Right kidney (tissue), 1 donor: Measurements from ENCODE around the gene CDK16.

Experiments
- DNase-seq: peaks from one replicate; pipeline ENCODE4 v3.0.0-alpha.2; 2016

CDK16 gene

DNA sequence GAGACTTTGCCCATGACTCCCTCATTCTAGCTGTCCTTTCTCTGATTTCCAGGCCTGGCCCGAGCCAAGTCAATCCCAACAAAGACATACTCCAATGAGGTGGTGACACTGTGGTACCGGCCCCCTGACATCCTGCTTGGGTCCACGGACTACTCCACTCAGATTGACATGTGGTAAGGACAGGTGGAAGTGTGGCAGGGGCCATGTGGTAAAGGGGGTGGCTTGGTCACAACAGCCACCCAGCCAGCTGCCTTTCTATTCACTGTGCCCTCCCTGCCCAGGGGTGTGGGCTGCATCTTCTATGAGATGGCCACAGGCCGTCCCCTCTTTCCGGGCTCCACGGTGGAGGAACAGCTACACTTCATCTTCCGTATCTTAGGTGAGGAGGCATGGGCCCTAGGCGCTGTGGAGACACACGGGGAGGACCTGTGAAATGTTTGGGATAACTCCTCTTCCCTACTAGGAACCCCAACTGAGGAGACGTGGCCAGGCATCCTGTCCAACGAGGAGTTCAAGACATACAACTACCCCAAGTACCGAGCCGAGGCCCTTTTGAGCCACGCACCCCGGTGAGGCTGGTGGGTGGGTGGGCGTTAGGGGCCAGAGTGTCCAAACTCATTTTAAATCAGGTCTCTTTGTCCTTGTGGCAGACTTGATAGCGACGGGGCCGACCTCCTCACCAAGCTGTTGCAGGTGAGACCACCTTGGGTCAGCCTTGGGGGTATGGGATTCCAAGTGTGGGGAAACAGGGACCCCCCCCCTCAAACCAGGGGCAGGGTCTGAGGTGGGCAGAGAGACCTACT is 8.3 kb downstream of the CDK16 start:
- DNase-seq = no peak

DNA sequence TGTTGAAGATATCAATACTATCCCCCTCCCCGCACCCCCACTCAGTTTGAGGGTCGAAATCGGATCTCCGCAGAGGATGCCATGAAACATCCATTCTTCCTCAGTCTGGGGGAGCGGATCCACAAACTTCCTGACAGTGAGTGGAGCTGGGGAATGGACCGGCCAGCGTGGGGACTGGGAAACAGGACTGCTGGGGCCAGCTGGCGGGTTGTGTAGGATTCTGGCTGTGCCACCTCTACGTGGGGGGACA is 8.8 kb downstream of the CDK16 start:
- DNase-seq = no peak

DNA sequence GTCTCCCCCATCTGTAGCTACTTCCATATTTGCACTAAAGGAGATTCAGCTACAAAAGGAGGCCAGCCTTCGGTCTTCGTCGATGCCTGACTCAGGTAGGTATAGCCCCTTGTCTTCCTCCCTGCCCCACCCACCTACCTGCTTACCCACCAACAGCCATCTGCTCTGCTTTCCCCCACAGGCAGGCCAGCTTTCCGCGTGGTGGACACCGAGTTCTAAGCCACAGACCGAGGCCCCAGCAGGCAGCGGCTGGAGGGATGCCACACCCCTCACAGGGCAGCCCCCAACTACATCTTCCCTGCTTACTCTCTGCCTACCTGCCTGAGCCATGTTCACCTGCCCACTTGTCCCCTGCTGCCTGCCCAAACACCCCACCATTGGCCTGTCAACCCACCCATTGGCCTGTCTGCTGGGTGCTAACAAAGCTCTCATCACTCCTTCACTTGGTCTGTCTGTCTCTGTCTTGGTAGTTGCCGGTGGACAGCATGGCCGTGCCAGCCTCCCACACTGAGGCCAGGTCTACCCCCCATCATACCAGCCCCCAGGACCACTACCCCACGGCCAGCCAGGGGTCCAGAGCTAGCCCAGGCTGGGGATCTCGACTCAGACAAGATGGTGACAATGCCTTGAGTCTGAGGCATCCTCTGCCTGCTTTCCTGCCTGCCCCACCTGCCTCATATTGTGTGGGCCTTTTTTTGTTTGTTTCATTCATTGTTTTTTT is 10.2 kb downstream of the CDK16 start:
- no peak for DNase-seq

DNA sequence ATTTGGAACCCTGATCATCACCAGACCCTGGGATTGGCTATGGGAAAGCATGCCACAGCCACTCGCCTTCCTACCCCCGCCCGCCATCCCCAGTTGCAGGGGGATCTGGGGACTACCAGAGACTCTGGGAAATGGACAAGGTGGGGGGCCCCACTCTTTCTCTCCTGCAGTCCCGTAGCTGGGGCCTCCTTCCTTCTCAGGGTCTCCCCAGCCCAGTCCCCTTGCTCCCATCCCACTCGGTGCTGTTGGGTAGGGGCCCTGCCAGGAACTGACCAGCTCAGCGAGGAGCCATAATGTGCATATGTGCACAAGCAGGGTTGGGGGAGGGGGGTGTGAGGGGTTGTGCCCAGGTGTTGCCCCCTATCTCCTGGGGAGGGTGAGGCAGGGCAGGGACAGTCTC is 10.9 kb downstream of the CDK16 start:
- DNase-seq = no peak

DNA sequence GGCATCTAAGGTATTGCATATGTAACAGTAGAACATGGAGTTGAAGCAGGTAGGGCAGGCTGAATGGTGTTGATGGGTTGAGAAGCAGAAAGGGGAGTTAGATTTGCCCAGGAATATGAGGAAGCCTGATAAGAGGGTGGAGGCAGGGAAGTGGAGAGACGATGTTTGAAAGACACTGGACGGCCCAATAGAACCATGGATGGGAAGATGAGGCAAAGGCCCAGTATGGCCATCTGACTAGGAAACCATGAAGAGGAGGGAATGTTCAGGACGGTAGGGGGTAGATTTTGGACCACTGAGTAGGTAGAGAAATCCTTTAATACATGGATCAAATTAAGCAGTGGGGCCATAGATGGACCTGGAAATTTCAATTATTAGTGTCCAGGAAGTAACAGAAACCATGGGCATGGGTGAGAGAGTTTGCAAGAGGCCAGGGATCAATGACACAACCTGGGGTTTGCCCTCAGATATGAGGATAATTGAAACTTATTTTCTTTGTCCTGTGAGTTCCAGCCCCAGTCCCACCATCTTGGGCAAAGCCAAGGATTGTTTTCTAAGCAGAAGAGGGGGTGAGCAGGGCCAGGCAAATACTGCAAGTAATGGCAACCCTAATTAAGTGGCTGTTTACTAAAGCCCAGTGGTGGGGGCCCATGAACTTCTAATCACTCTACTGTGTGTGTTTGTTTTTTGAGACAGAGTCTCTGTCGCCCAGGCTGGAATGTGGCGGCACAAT is 11.8 kb downstream of the CDK16 start:
- no peak for DNase-seq

DNA sequence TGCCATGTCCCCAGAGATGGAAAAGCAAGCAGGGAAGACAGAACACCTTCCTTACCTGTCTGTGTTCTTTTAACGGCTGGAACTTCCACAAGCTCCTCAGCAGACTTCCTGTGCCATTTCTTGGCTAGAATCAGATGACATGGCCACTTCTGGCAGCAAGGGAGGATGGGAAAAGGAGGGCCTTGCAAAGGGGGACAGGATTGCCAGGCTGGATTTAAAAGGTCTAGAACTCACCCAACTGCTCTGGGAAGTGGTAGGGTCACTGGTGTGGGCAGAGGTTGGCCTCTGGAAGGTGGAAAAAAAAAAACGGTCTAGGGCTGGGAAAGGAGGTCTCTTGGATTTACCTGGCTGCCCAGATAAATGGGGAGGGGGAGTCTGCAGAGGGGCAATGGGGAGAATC is 12.7 kb downstream of the CDK16 start:
- no peak for DNase-seq

DNA sequence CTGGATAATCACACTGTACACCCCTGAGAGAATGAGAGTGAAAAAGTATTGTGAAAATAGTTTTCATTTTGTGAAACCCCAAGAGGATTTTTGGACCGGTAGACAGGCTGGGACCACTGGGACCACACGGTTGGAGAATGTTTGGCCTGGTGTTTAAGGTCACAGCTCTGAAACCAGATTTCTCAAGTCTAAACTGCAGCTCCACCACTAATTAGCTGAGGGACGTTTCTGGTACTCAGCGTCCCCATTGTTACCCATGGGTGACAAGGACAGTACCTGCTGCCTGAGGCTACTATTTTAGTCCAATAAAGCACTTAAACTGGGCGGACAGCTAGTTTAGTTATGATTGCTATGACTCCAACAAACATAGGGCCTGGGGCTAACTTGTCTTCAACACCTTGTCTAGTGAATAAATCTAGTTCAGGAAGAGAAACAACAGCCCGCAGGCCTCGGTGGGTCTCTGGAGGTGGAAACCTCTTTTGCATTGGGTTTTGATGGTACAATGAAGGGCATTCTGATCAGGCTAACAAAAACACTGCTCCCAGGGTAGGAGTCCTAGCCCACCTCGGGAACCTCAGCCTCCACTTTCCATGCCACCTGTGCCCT is 13.8 kb downstream of the CDK16 start:
- DNase-seq = no peak

DNA sequence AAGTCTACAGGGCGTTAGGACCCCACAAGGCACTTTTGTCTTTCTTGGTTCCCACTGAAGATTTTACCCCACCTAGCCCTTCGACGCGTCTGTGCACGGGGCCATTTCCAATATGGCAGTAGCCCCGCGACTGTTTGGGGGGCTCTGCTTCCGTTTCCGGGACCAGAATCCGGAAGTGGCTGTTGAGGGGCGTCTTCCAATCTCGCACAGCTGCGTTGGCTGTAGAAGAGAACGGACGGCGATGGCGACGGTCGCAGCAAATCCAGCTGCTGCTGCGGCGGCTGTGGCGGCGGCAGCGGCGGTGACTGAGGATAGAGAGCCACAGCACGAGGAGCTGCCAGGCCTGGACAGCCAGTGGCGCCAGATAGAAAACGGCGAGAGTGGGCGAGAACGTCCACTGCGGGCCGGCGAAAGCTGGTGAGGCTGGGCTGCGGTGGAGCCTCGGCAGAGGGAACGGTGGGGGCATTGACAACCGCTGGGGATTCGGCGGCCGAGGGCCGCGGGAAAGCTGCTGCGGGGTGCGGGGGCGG is 14.4 kb downstream of the CDK16 start, which contains the start of gene USP11:
Gene USP11 (plus strand): TSS at position 207 of the 530 bp plus-strand sequence. CDS start 35 bp downstream, at position 242.
- DNase-seq = peak; percentile 67

DNA sequence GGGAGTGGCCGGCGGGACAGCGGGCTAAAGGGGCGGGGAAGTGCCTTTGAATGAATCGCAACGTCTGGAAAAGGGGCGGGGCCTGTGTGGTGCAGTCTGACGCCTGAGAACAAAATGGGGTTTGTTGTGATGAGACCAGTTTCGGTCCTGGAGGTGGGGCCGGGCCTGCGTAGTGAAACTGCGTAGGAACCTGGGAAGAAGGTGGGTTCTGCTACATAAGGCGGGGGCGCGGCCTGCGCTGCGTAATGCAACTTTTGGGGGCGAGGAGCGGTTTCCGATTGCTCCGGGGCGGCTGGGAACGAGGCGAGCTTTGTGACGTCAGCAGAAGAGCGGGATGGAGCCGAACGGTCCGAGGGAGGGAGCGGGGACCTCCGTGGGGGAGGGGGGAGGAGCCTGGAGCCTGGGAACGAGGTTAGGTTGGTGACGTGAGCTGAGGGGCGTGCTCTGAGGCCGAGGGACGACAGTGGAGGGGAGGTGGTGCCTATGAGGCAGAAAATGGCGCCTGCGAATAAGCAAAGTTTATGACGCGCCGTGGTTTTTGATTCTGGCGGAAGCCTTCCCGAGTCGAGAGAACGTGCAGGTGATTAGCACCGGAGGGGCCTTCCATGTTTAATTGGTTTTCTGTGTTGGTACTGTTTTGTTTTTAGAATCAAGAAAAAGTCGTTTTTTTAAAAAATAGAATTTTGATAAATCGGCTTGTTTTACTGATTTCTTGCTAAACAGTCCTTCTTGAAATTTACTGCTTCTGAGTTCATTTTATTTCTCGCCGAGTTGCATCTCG is 15.0 kb downstream of the CDK16 start:
- peak; percentile 84 for DNase-seq

DNA sequence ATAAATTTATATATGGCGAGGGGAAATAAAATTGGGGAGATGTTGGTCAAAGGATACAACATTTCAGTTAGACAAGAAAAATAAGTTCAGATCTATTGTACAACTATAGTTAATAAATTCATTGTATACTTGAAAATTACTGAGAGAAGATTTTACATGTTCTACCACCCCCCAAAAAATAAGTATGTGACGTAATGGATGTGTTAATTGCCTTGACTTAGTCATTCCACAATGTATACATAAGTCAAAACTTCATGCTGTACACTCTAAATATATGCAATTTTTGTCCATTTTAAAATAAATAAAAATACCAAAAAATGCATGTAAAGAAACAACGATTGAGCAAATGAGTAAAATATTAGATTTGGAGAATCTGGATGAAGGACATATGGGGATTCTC is 16.1 kb downstream of the CDK16 start:
- no peak for DNase-seq

DNA sequence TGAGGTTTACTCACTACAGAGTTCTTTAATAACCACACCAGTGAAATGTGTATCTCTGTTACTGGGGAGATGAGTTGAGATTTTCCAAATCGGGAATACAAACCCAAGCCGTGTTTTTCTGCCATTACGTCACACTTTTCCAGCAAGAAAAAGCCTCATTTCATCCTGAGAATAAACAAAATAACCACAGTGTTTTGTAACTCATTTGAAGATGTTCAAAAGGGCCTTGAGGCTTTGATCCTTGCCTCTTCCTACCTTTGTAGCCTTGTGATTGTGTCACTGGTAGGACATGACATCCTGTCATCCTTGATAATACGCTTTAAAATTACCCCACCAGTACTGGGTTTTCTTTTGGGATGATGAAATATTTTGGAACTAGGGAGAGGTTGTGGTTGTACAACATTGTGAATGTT is 17.2 kb downstream of the CDK16 start:
- no peak for DNase-seq

DNA sequence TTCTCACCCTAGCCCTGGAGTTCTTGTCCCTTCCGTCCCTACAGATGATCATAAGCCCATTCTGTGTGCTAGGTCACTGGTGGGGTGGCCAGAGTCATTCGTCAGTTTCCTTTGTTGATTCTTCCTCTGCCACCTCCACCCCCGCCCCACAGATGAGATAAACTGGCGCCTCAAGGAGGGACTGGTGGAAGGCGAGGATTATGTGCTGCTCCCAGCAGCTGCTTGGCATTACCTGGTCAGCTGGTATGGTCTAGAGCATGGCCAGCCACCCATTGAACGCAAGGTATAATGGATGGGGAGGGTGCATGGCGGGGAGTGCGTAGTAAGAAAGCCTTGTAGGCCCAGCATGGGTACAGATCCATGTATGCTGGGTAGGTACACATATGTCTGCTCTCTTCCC is 20.7 kb downstream of the CDK16 start:
- DNase-seq = no peak

DNA sequence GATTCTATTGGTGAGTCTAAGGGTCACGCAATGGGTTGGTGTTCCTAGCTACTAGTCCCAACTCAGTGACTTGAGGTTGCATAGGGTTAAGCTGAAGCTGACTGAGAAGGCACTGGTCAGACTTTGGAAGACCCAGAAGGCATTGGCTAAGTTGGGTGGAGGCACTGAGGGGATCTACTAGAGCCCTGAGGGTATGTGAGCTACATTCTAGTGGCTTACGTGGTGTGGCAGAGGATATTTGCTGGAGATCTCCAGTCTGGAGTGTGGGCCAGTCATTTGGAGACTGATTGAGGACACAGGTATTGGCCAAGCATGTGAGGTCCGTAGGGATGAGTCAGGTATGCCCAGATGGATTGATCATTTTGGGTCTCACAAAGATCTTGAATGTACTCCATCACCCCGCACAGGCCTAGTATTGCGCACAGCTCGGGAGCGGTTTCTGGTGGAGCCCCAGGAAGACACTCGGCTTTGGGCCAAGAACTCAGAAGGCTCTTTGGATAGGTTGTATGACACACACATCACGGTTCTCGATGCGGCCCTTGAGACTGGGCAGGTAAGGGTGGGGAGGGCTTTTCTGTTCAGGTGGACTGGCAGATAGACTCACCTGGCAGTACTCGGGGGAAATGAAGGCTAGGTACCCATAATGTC is 21.5 kb downstream of the CDK16 start:
- no peak for DNase-seq

DNA sequence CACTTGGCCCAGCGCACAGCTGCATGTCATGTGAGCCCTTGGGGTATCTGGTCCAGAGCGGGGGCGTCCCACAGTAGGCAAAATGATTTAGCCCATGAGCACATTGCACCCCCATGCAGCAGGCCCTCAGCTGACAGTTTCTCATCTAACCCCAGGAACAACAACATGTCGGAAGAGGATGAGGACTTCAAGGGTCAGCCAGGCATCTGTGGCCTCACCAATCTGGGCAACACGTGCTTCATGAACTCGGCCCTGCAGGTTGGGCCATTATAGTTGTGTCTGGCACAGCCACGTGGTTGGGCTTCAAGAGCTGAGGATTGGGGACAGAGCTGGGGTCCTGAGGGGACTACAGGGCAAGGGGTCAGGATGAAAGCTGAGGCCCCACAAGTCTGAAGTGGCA is 22.1 kb downstream of the CDK16 start:
- DNase-seq = no peak

DNA sequence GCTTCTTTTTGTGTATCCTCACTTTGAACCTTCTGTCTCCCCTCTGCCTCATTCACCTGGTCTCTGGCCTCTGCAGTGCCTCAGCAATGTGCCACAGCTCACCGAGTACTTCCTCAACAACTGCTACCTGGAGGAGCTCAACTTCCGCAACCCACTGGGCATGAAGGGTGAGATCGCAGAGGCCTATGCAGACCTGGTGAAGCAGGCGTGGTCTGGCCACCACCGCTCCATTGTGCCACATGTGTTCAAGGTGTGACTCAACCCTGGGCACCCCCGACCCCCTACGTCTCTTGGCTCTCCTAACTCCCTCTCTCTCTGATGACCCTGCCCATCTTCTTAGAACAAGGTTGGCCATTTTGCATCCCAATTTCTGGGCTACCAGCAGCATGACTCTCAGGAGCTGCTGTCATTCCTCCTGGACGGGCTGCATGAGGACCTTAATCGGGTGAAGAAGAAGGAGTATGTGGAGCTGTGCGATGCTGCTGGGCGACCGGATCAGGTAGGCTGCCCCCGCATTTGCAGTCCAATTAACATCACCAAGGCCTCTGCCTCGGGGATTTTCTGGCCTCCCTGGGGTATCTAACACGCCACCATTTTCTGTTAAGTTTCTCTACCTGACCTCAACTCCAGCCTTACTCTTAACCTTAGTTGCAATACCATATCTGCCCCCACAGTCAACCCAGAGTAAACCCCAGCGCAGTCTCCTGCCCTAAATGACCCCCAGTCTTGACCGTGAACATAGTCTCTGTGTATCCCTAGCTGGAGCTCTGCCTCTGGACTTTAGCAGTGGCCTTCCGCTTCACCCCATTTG is 22.9 kb downstream of the CDK16 start:
- no peak for DNase-seq

DNA sequence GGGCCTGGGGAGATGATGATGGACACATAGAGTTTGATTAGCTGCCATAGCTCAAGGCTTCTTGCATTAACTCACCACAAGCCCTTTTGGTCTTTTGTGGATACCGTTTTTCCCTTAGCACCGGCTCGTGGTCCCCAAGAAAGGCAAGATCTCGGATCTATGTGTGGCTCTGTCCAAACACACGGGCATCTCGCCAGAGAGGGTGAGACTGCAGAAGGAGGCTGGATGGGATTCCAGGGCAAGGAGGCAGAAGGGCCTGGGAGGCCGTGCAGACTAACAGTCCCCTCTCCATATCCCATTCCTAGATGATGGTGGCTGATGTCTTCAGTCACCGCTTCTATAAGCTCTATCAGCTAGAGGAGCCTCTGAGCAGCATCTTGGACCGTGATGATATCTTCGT is 23.8 kb downstream of the CDK16 start:
- no peak for DNase-seq

DNA sequence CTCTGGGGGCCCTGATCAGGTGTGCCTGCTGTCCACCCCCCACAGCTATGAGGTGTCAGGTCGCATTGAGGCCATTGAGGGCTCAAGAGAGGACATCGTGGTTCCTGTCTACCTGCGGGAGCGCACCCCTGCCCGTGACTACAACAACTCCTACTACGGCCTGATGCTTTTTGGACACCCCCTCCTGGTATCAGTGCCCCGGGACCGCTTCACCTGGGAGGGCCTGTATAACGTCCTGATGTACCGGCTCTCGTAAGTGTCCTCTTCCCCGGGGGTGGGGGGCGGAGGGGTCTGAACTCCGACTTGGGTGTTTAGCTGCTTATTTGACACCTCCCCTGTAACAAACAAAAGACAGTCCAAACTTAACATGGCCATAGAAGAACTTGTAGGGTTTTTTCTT is 24.9 kb downstream of the CDK16 start:
- DNase-seq = no peak

DNA sequence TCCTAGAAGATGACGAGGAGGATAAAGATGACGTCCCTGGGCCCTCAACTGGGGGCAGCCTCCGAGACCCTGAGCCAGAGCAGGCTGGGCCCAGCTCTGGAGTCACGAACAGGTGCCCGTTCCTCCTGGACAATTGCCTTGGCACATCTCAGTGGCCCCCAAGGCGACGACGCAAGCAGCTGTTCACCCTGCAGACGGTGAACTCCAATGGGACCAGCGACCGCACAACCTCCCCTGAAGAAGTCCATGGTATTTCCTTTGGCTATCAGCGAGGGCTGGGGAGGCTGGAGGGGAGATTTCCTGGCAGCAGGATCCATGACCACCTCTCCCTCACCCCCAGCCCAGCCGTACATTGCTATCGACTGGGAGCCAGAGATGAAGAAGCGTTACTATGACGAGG is 26.2 kb downstream of the CDK16 start:
- no peak for DNase-seq

DNA sequence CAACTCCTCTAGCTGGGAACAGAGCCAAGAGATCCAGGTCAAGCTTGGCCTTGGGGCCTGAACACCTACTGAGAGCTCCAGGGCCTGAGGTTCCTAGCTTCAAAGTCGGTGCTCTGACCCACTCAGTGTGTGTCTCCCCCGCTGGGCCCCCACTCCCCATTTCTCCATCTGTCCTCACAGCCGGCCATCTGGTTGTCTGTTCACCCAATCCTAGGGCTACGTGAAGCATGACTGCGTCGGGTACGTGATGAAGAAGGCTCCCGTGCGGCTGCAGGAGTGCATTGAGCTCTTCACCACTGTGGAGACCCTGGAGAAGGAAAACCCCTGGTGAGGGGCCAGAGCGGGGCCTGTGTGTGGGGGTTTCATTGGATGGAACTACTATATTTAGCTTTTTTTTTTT is 26.7 kb downstream of the CDK16 start:
- no peak for DNase-seq

DNA sequence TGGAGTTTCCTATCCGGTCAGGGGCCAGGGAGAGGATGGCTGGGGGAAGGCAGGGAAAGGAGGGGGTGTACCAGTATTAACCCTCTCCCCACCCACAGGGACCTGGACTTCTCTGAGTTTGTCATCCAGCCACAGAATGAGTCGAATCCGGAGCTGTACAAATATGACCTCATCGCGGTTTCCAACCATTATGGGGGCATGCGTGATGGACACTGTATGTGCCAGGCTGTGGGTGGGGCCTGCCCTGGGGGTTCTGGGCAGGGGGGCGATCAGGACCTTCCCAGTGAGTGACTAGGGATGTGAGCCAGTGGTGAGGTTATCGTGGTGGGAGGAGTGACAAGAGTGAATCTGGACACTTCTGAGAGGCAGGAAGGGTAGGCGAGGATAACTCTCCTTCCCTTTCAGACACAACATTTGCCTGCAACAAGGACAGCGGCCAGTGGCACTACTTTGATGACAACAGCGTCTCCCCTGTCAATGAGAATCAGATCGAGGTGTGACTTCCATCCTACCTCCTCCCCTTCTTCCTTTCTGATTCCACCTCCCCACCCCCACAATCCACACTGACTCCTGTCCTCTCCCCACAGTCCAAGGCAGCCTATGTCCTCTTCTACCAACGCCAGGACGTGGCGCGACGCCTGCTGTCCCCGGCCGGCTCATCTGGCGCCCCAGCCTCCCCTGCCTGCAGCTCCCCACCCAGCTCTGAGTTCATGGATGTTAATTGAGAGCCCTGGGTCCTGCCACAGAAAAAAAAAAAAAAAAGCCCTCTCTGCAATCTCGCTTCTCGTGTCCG is 28.9 kb downstream of the CDK16 start:
- DNase-seq = no peak
